ENCODE data around the gene LRRN1. TPM values are rescaled to one million over a fixed set of nuclear protein-coding genes. Genes with fewer than 3 reads are reported as not detected.

Gene LRRN1
- total RNA-seq, 1 experiment from 2014 or later, result 0.13 TPM

DNA sequence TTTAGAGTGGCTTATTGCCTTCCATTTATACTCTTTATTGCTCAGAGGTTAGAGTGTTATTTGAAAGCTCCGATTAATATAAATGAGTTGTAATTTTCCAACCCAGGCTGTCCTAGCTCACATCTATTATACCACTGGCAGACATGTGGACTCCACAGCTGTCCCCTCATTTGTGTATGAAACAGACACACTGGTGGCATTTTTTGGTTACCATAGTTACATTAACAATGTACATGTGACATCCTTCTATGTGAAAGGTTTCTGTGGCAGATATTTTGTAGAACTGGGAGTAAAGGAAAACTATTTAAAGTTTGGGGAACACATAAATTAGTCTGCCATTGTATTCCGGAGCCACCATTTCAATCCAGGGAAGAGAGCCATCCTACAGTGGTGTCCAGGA lies 5.3 kb downstream of the LRRN1 start:
- CTCF ChIA-PET, result no interaction called here
- ATAC-seq (no peak), DNase-seq (ENCODE audit: low read depth, low spot score) (no peak)
- no peaks in the 10 kb centered on the region for H3K36me3 ChIP-seq (ENCODE audit: control insufficient read depth, insufficient read depth, low read length)
- TF ChIP-seq TCF7L2 (IDR thresholded peaks at IDR 0.05; ENCODE audit: low read depth, low read length) (no peak), POLR2AphosphoS5 (IDR thresholded peaks at IDR 0.05; ENCODE audit: low read depth, low read length) (no peak), SIN3A (IDR thresholded peaks at IDR 0.05; ENCODE audit: borderline replicate concordance, insufficient read depth, low read depth, low read length) (no peak)
- TF ChIP-seq, protein P1, sequence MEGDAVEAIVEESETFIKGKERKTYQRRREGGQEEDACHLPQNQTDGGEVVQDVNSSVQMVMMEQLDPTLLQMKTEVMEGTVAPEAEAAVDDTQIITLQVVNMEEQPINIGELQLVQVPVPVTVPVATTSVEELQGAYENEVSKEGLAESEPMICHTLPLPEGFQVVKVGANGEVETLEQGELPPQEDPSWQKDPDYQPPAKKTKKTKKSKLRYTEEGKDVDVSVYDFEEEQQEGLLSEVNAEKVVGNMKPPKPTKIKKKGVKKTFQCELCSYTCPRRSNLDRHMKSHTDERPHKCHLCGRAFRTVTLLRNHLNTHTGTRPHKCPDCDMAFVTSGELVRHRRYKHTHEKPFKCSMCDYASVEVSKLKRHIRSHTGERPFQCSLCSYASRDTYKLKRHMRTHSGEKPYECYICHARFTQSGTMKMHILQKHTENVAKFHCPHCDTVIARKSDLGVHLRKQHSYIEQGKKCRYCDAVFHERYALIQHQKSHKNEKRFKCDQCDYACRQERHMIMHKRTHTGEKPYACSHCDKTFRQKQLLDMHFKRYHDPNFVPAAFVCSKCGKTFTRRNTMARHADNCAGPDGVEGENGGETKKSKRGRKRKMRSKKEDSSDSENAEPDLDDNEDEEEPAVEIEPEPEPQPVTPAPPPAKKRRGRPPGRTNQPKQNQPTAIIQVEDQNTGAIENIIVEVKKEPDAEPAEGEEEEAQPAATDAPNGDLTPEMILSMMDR (IDR thresholded peaks at IDR 0.05), result no peak
- TF ChIP-seq, protein P2, sequence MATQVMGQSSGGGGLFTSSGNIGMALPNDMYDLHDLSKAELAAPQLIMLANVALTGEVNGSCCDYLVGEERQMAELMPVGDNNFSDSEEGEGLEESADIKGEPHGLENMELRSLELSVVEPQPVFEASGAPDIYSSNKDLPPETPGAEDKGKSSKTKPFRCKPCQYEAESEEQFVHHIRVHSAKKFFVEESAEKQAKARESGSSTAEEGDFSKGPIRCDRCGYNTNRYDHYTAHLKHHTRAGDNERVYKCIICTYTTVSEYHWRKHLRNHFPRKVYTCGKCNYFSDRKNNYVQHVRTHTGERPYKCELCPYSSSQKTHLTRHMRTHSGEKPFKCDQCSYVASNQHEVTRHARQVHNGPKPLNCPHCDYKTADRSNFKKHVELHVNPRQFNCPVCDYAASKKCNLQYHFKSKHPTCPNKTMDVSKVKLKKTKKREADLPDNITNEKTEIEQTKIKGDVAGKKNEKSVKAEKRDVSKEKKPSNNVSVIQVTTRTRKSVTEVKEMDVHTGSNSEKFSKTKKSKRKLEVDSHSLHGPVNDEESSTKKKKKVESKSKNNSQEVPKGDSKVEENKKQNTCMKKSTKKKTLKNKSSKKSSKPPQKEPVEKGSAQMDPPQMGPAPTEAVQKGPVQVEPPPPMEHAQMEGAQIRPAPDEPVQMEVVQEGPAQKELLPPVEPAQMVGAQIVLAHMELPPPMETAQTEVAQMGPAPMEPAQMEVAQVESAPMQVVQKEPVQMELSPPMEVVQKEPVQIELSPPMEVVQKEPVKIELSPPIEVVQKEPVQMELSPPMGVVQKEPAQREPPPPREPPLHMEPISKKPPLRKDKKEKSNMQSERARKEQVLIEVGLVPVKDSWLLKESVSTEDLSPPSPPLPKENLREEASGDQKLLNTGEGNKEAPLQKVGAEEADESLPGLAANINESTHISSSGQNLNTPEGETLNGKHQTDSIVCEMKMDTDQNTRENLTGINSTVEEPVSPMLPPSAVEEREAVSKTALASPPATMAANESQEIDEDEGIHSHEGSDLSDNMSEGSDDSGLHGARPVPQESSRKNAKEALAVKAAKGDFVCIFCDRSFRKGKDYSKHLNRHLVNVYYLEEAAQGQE (IDR thresholded peaks at IDR 0.05; ENCODE audit: insufficient read depth in 1 of 2, low read depth in 2 of 2, low read length in 1 of 2), result no peak
- peaks cover 9% of the 10 kb centered on the region for H3K27me3 ChIP-seq (ENCODE audit: control insufficient read depth, insufficient read depth, low read length)
- no peak overlapping the region for H3K27ac ChIP-seq (ENCODE audit: low read length)
- H3K4me3 ChIP-seq (ENCODE audit: low read depth in 2 of 2, low read length in 2 of 2), result no peak overlapping the region
- H3K9me3 ChIP-seq (ENCODE audit: control insufficient read depth, insufficient read depth, low read depth, low read length), result no peaks in the 10 kb centered on the region
- BruUV-seq (replicated peaks), result no TSS peak
- in situ Hi-C loops (cut with HindIII; ENCODE audit: low pct_unique_long_range_greater_than_20kb, low sequenced_read_pairs) (no loop called here), intact Hi-C loops (cut with micrococcal nuclease; ENCODE audit: unreplicated experiment) (no loop called here)
- H3K4me1 ChIP-seq (ENCODE audit: control insufficient read depth, insufficient read depth, low read length), result no peaks in the 10 kb centered on the region
- POLR2A ChIA-PET, result no interaction called here

DNA sequence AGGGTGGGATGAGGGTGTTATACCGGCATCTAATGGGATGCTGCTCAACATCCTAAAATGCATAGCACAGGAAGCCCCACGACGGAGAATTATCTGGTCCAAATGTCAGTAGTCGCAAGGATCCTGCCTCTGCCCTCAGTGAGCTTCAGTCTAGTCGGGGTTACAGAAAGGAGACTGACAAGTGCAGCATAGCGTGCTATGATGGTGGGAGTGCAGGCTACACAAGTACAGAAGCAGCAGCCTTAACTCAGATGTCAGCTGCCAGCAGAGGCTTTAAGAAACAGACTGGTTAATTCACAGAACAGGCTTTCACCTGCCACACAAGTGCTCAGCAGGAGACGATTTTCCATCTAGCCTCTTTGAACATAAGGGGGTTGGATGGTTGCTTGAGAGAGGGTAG lies 6.9 kb downstream of the LRRN1 start:
- TF ChIP-seq, protein P1 (IDR thresholded peaks at IDR 0.05), result no peak
- TF ChIP-seq SIN3A (IDR thresholded peaks at IDR 0.05; ENCODE audit: borderline replicate concordance, insufficient read depth, low read depth, low read length) (no peak), TCF7L2 (IDR thresholded peaks at IDR 0.05; ENCODE audit: low read depth, low read length) (no peak), POLR2AphosphoS5 (IDR thresholded peaks at IDR 0.05; ENCODE audit: low read depth, low read length) (no peak)
- TF ChIP-seq, protein P2 (IDR thresholded peaks at IDR 0.05; ENCODE audit: insufficient read depth in 1 of 2, low read depth in 2 of 2, low read length in 1 of 2), result no peak
- H3K27me3 ChIP-seq (ENCODE audit: control insufficient read depth, insufficient read depth, low read length), result peaks cover 9% of the 10 kb centered on the region
- no TSS peak for BruUV-seq (replicated peaks)
- H3K9me3 ChIP-seq (ENCODE audit: control insufficient read depth, insufficient read depth, low read depth, low read length), result no peaks in the 10 kb centered on the region
- H3K27ac ChIP-seq (ENCODE audit: low read length), result no peak overlapping the region
- H3K36me3 ChIP-seq (ENCODE audit: control insufficient read depth, insufficient read depth, low read length), result no peaks in the 10 kb centered on the region
- intact Hi-C loops (cut with micrococcal nuclease; ENCODE audit: unreplicated experiment) (no loop called here), in situ Hi-C loops (cut with HindIII; ENCODE audit: low pct_unique_long_range_greater_than_20kb, low sequenced_read_pairs) (no loop called here)
- no peak overlapping the region for H3K4me3 ChIP-seq (ENCODE audit: low read depth in 2 of 2, low read length in 2 of 2)
- ATAC-seq, result no peak
- ChIA-PET POLR2A (no interaction called here), CTCF (no interaction called here)
- DNase-seq (ENCODE audit: low read depth, low spot score), result no peak
- H3K4me1 ChIP-seq (ENCODE audit: control insufficient read depth, insufficient read depth, low read length), result no peaks in the 10 kb centered on the region

Data from Panc1 (cell line).